NCI-H446 treated with DMSO at 0.1 percent for 48 hours (cell line): ENCODE data around the gene DONSON.

Source experiments
- DNase-seq: peaks from one replicate; lab custom pipeline; 2025; lab: John Stamatoyannopoulos, UW

Gene DONSON

GRCh38 chr21:33541756-33542639 is 46.5 kb downstream of the DONSON start, which contains the start of gene GART:
Gene GART, minus strand, starts transcription at chr21:33542117. Its CDS starts 2,802 bp downstream, at chr21:33539315.
- DNase-seq = peak; percentile 70

DNA sequence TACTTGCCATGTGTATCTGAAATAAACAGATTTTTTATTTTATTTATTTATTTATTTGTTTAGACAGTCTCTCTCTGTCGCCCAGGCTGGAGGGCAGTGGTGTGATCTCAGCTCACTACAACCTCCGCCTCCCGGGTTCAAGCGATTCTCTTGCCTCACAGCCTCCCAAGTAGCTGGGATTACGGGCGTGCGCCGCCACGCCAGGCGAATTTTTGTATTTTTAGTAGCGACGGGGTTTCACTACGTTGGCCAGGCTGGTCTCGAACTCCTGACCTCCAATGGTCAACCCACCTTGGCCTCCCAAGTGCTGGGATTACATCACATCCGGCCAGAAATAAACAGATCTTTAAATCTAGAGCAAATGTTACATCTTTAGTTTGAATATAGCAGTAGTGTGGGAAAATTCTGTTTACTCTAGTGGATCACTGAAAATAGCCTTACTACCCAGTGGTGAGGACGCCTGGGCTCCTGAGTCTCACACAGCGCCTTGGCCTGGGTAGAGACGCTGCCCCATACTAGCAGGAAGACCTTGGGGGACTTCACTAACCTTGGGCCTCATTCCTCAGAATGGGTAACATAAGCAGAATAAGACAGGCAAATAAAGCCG is 47.3 kb downstream of the DONSON start:
- DNase-seq = no peak

DNA sequence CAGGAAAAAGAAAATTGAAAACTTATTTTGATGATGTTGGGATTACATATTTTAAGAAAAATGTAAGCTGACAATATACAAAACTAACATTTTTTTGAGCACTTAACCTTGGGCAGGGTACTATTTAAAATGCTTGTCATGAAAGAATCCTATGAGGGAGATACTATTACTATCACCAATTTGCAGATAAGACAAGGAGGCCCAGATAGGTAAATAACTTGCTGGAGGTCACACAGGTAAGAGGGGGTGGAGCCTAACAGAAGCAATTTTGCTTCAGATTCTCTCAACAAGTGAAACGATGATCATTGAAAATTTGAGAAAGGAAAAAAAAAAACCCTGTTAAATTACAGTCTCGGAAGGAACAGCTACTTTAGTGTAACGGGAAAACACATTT is 47.8 kb downstream of the DONSON start:
- no peak for DNase-seq

DNA sequence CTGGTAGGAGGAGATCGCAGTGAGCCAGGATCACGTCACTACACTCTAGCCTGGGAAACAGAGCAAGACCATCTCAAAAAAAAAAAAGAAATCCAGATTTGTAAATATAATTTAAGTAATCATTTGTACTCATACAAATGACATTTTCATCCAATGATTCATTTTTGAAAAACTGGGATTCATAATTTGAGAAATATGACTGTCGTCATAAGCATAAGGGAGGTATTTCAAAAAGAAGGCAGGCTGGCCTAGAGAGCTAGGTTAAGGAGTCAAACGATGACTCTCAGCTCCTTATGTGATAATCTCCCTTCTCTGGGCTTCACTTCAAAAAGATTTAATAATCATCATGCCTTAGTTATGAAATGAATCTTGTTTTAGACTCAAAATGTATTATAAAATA is 48.9 kb downstream of the DONSON start:
- DNase-seq = no peak

GRCh38 chr21:33537212-33537611 is 51.3 kb downstream of the DONSON start:
- DNase-seq = no peak

- no peak for DNase-seq
Measured at GRCh38 chr21:33531007-33531406, 57.5 kb downstream of the DONSON start.
